Ectodermal cell (in vitro differentiated cells): Measurements from ENCODE around the gene ENOSF1. TPM values are rescaled to one million over a fixed set of nuclear protein-coding genes. Genes with fewer than 3 reads are reported as not detected.
"Not testable (repeated sequence)": the region's sequence is repeated elsewhere in the genome, so short reads cannot be mapped to it uniquely, and the experiment has no call there.

Experiments
- H3K27ac ChIP-seq: 2 replicates; pipeline ENCODE4 v1.7.0; 2013; ENCODE audit warnings: mild to moderate bottlenecking, low read depth, low read length; ENCODE audit not compliant: insufficient read depth, poor library complexity, severe bottlenecking
- H3K27me3 ChIP-seq: 2 replicates; pipeline ENCODE4 v1.7.0; 2013; ENCODE audit warnings: mild to moderate bottlenecking, low read length; ENCODE audit not compliant: insufficient read depth, control insufficient read depth, poor library complexity, severe bottlenecking
- H3K36me3 ChIP-seq: one replicate; pipeline ENCODE4 v1.7.0; 2013; ENCODE audit warnings: low read length; ENCODE audit not compliant: control insufficient read depth, insufficient read depth
- H3K4me1 ChIP-seq: one replicate; pipeline ENCODE4 v1.7.0; 2013; ENCODE audit warnings: low read length; ENCODE audit not compliant: control insufficient read depth, insufficient read depth
- H3K4me3 ChIP-seq: 2 replicates; pipeline ENCODE4 v1.7.0; 2013; ENCODE audit warnings: low read depth, low read length, control low read depth; ENCODE audit not compliant: insufficient read depth
- H3K9me3 ChIP-seq: 2 replicates; pipeline ENCODE4 v1.7.0; 2013; ENCODE audit warnings: mild to moderate bottlenecking, low read length, moderate library complexity; ENCODE audit not compliant: control insufficient read depth
- WGBS, 2 experiments: methylation state at CpG; one replicate each; pipeline ENCODE4 v1.1.7; 2013; ENCODE audit warnings: missing lambda C conversion rate in 2 of 2; 5-methylcytosine and 5-hydroxymethylcytosine counted together
- polyA plus RNA-seq, 4 experiments: library from polyadenylated mRNA; stranded (reverse); fragments of 50-300 nt; gene quantifications; one replicate each; pipeline ENCODE4 v1.2.3, GENCODE V29; 2013

The ENOSF1 gene, protein sequence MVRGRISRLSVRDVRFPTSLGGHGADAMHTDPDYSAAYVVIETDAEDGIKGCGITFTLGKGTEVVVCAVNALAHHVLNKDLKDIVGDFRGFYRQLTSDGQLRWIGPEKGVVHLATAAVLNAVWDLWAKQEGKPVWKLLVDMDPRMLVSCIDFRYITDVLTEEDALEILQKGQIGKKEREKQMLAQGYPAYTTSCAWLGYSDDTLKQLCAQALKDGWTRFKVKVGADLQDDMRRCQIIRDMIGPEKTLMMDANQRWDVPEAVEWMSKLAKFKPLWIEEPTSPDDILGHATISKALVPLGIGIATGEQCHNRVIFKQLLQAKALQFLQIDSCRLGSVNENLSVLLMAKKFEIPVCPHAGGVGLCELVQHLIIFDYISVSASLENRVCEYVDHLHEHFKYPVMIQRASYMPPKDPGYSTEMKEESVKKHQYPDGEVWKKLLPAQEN
- polyA plus RNA-seq (2013, experiment 1 of 4) = 37.3 TPM
- 42.1 TPM for polyA plus RNA-seq (2013, experiment 2 of 4)
- 35.8 TPM for polyA plus RNA-seq (2013, experiment 3 of 4)
- 35.9 TPM for polyA plus RNA-seq (2013, experiment 4 of 4)

GRCh38 chr18:712401-713134 lies at the start of gene ENOSF1:
Gene ENOSF1 (minus strand): TSS chr18:712630. CDS start chr18:712587, 43 bp downstream.
- peak within 1 kb of the TSS; percentile 54 for H3K4me3 ChIP-seq
- no peaks in the 10 kb centered on the region for H3K27me3 ChIP-seq
- H3K36me3 ChIP-seq = no peaks in the 10 kb centered on the region
- WGBS, 2 experiments = 11 to 12% methylated on average over 91 of the region's 91 CpGs
- no peak within 1 kb of the TSS for H3K27ac ChIP-seq
- H3K9me3 ChIP-seq = no peaks in the 10 kb centered on the region
- H3K4me1 ChIP-seq = no peaks in the 10 kb centered on the region

GRCh38 chr18:759864-760263 lies 47.4 kb upstream of the ENOSF1 start:
- not testable (repeated sequence) for H3K27ac ChIP-seq, H3K4me1 ChIP-seq, H3K36me3 ChIP-seq, H3K27me3 ChIP-seq, H3K9me3 ChIP-seq, H3K4me3 ChIP-seq
- WGBS, 2 experiments = 96 to 97% methylated on average over 2 to 3 of the region's 4 CpGs

- Histone ChIP-seq H3K27ac (no peak overlapping the region), H3K9me3 (no peaks in the 10 kb centered on the region), H3K27me3 (no peaks in the 10 kb centered on the region), H3K4me3 (no peak overlapping the region), H3K4me1 (no peaks in the 10 kb centered on the region), H3K36me3 (peaks cover 2% of the 10 kb centered on the region)
- WGBS, 2 experiments = 76 to 87% methylated on average over 2 of the region's 2 CpGs
These were observed 43.1 kb upstream of the ENOSF1 start for GRCh38 chr18:755506-755905.

GRCh38 chr18:754656-755055 lies 42.2 kb upstream of the ENOSF1 start:
- H3K4me1 ChIP-seq = no peaks in the 10 kb centered on the region
- H3K9me3 ChIP-seq = no peaks in the 10 kb centered on the region
- H3K4me3 ChIP-seq = no peak overlapping the region
- H3K27me3 ChIP-seq = no peaks in the 10 kb centered on the region
- no peak overlapping the region for H3K27ac ChIP-seq
- H3K36me3 ChIP-seq = peaks cover 7% of the 10 kb centered on the region
- WGBS, 2 experiments = 86 to 100% methylated on average over 1 of the region's 1 CpG

GRCh38 chr18:750456-750855 lies 38.0 kb upstream of the ENOSF1 start:
- WGBS, 2 experiments = 97 to 100% methylated on average over 1 of the region's 1 CpG
- no peaks in the 10 kb centered on the region for H3K4me1 ChIP-seq
- H3K9me3 ChIP-seq = no peaks in the 10 kb centered on the region
- H3K27ac ChIP-seq = no peak overlapping the region
- H3K27me3 ChIP-seq = no peaks in the 10 kb centered on the region
- peaks cover 14% of the 10 kb centered on the region for H3K36me3 ChIP-seq
- no peak overlapping the region for H3K4me3 ChIP-seq

GRCh38 chr18:744832-745597 lies 32.6 kb upstream of the ENOSF1 start:
- Histone ChIP-seq H3K27me3 (no peaks in the 10 kb centered on the region), H3K4me1 (no peaks in the 10 kb centered on the region), H3K36me3 (peaks cover 12% of the 10 kb centered on the region), H3K27ac (no peak overlapping the region), H3K9me3 (no peaks in the 10 kb centered on the region), H3K4me3 (no peak overlapping the region)
- WGBS, 2 experiments = 78 to 100% methylated on average over 1 to 2 of the region's 2 CpGs

DNA sequence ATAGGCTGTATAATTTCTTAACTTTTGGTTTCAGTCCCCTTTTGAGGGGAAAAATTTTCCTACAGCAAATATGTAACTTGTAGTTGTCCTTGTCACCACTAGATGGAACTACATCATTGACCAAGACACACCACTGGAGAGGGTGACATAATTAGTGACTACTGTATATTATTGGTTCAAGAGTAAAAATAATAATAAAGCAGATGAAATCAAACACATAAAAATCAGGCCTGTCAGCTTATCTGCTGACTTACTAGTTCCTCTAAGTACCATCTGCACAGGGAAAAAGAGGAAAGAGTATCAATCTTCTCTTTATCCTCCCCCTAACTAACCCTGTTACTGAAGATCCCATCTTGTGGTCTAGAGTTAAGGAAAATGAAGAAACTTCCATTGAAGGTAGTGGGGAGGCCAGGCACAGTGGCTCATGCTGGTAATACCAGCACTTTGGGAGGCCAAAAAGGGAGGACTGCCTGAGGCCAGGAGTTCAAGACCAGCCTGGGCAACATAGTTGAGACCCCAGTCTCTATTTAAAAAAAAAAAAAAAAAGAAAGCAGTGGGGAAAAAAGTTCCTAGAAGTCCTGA lies 29.6 kb upstream of the ENOSF1 start:
- Histone ChIP-seq H3K27ac (no peak overlapping the region), H3K27me3 (no peaks in the 10 kb centered on the region), H3K9me3 (no peaks in the 10 kb centered on the region), H3K4me1 (no peaks in the 10 kb centered on the region), H3K36me3 (peaks cover 8% of the 10 kb centered on the region), H3K4me3 (no peak overlapping the region)

GRCh38 chr18:732371-732770 lies 19.9 kb upstream of the ENOSF1 start:
- Histone ChIP-seq H3K4me3 (no peak overlapping the region), H3K27ac (no peak overlapping the region), H3K9me3 (no peaks in the 10 kb centered on the region), H3K4me1 (no peaks in the 10 kb centered on the region), H3K27me3 (no peaks in the 10 kb centered on the region), H3K36me3 (peaks cover 15% of the 10 kb centered on the region)
- WGBS, 2 experiments = 89 to 92% methylated on average over 3 of the region's 3 CpGs

- Histone ChIP-seq H3K27ac (no peak overlapping the region), H3K4me3 (no peak overlapping the region), H3K27me3 (no peaks in the 10 kb centered on the region), H3K36me3 (peaks cover 14% of the 10 kb centered on the region), H3K9me3 (no peaks in the 10 kb centered on the region), H3K4me1 (no peaks in the 10 kb centered on the region)
These were observed 18.8 kb upstream of the ENOSF1 start for GRCh38 chr18:731185-731584.
